SK-N-SH (cell line): ENCODE data around the gene CRTAP. TPM values are rescaled to one million over a fixed set of nuclear protein-coding genes. Genes with fewer than 3 reads are reported as not detected.

Experiments
- CTCF ChIA-PET: fragments of 300-600, 350-600 bp; formaldehyde crosslinking; extraction: SDS; loops from one replicate; lab custom pipeline; 2021; lab: Yijun Ruan, JAX
- POLR2A ChIA-PET: fragments of 350-600 bp; sonication (Branson Sonifier 250); formaldehyde crosslinking; extraction: SDS; loops from one replicate; lab custom pipeline; 2020; ENCODE audit warnings: antibody characterized with exemption, inconsistent platforms; lab: Yijun Ruan, JAX
- DNase-seq: peaks from one replicate; pipeline ENCODE4 v3.0.0; 2012
- H2AFZ ChIP-seq: fragments of 200-600 bp; sonication (generic); 2 replicates; pipeline ENCODE4 v1.8.1; 2016; ENCODE audit warnings: antibody characterized with exemption, mild to moderate bottlenecking, low read depth
- H3F3A ChIP-seq: fragments of 200-600 bp; sonication (generic); replicated peaks from 2 replicates; pipeline ENCODE3; 2016; ENCODE audit warnings: antibody characterized with exemption, mild to moderate bottlenecking; ENCODE audit not compliant: insufficient read depth
- H3K27ac ChIP-seq, 2 experiments: fragments of 200-500 bp in 1 of 2; fragments of 200-600 bp in 1 of 2; sonication (Bioruptor generic) in 1 of 2; sonication (generic), shearing (Covaris generic) in 1 of 2; 2 replicates each; pipeline versions ENCODE4 v1.5.1 to v1.6.1; 2014 to 2016; ENCODE audit warnings: low read depth in 2 of 2, inconsistent platforms in 1 of 2, low read length in 1 of 2, mild to moderate bottlenecking in 1 of 2, mixed read lengths in 1 of 2
- H3K27me3 ChIP-seq: fragments of 200-600 bp; sonication (generic), shearing (Covaris generic); 2 replicates; pipeline ENCODE4 v1.6.1; 2016; ENCODE audit warnings: mixed run types; ENCODE audit not compliant: insufficient read depth
- H3K36me3 ChIP-seq, 2 experiments: fragments of 200-500 bp in 1 of 2; fragments of 200-600 bp in 1 of 2; sonication (Bioruptor generic) in 1 of 2; sonication (generic) in 1 of 2; replicated peaks in 1 of 2; 2 replicates each; pipeline versions ENCODE3 to v1.5.1; 2014 to 2016; ENCODE audit warnings: low read length in 1 of 2, mild to moderate bottlenecking in 1 of 2; ENCODE audit not compliant: insufficient read depth in 2 of 2, control insufficient read depth in 1 of 2
- H3K4me1 ChIP-seq, 2 experiments: fragments of 200-500 bp in 1 of 2; fragments of 200-600 bp in 1 of 2; sonication (Bioruptor generic) in 1 of 2; sonication (generic), shearing (Covaris generic) in 1 of 2; 2 replicates each; pipeline versions ENCODE4 v1.5.1 to v1.6.1; 2014 to 2016; ENCODE audit warnings: low read depth in 1 of 2, low read length in 1 of 2, mixed run types in 1 of 2; ENCODE audit not compliant: insufficient read depth in 2 of 2, control insufficient read depth in 1 of 2
- H3K4me2 ChIP-seq: fragments of 200-600 bp; sonication (generic), shearing (Covaris generic); 2 replicates; pipeline ENCODE4 v1.6.1; 2017; ENCODE audit warnings: mixed run types
- H3K4me3 ChIP-seq, 2 experiments: fragments of 200-500 bp in 1 of 2; fragments of 200-600 bp in 1 of 2; sonication (Bioruptor generic) in 1 of 2; sonication (generic), shearing (Covaris generic) in 1 of 2; 2 replicates each; pipeline versions ENCODE4 v1.5.1 to v1.8.1; 2014 to 2016; ENCODE audit warnings: low read depth in 2 of 2, inconsistent platforms in 1 of 2, low read length in 1 of 2, mild to moderate bottlenecking in 1 of 2, mixed read lengths in 1 of 2, moderate library complexity in 1 of 2
- H3K79me2 ChIP-seq: fragments of 200-600 bp; sonication (generic); 2 replicates; pipeline ENCODE4 v1.8.1; 2017; ENCODE audit warnings: mild to moderate bottlenecking; ENCODE audit not compliant: insufficient read depth
- H3K9ac ChIP-seq: fragments of 200-600 bp; sonication (generic); 2 replicates; pipeline ENCODE4 v1.6.1; 2017; ENCODE audit warnings: mixed run types
- H3K9me2 ChIP-seq: fragments of 200-600 bp; sonication (generic); 2 replicates; pipeline ENCODE4 v1.6.1; 2017; ENCODE audit warnings: mixed run types
- H3K9me3 ChIP-seq: fragments of 200-600 bp; sonication (generic); 2 replicates; pipeline ENCODE4 v1.6.1; 2017; ENCODE audit warnings: mixed run types, mild to moderate bottlenecking, moderate library complexity
- H4K20me1 ChIP-seq: fragments of 200-600 bp; sonication (generic); 2 replicates; pipeline ENCODE4 v1.6.1; 2017; ENCODE audit warnings: mild to moderate bottlenecking, mixed run types; ENCODE audit not compliant: insufficient read depth
- EZH2phosphoT487 ChIP-seq: fragments of 200-600 bp; sonication (generic); IDR thresholded peaks from 2 replicates; pipeline ENCODE4 v1.6.1; 2017; ENCODE audit warnings: low read depth, mixed run types, mild to moderate bottlenecking, antibody characterized with exemption, moderate library complexity, borderline replicate concordance
- FOXJ3 ChIP-seq: sonication (generic); formaldehyde crosslinking; IDR thresholded peaks from 2 replicates; pipeline ENCODE4 v1.5.1; 2020; ENCODE audit warnings: mild to moderate bottlenecking, missing genetic modification reagents
- MEF2A ChIP-seq: IDR thresholded peaks from 2 replicates; pipeline ENCODE4 v1.4.0; 2012; ENCODE audit warnings: low read depth, borderline replicate concordance
- MXI1 ChIP-seq: IDR thresholded peaks from 2 replicates; pipeline ENCODE4 v1.6.1; 2012; ENCODE audit warnings: mild to moderate bottlenecking, low read depth, low read length, improper control_type of control experiment
- RAD21 ChIP-seq: IDR thresholded peaks from 2 replicates; pipeline ENCODE4 v1.6.1; 2012; ENCODE audit warnings: mild to moderate bottlenecking, low read length
- RXRA ChIP-seq: IDR thresholded peaks from 2 replicates; pipeline ENCODE4 v1.4.0; 2012; ENCODE audit warnings: low read depth, mild to moderate bottlenecking, borderline replicate concordance
- TAF1 ChIP-seq: IDR thresholded peaks from 2 replicates; pipeline ENCODE4 v1.6.1; 2012; ENCODE audit warnings: low read depth, mild to moderate bottlenecking, low read length, moderate library complexity, borderline replicate concordance
- WGBS: methylation state at CpG from one replicate; pipeline ENCODE4 v1.1.6; 2017; ENCODE audit warnings: low lambda C conversion rate; 5-methylcytosine and 5-hydroxymethylcytosine counted together
- polyA plus RNA-seq, 3 experiments: library from polyadenylated mRNA; depleted of rRNA; stranded (reverse); fragments of >200 nt; gene quantifications; 2 replicates each; pipeline ENCODE4 v1.2.3, GENCODE V29; 2012
- TF ChIP-seq, protein P1 (sequence below): IDR thresholded peaks from 2 replicates; pipeline ENCODE4 v1.4.0; 2012; ENCODE audit warnings: low read depth, borderline replicate concordance
- TF ChIP-seq, protein P2 (sequence below): IDR thresholded peaks from 2 replicates; pipeline ENCODE4 v1.4.0; 2012; ENCODE audit warnings: low read depth
- TF ChIP-seq, protein P3 (sequence below): fragments of 200-600 bp; sonication (generic); IDR thresholded peaks from 2 replicates; pipeline ENCODE4 v1.6.1; 2017; ENCODE audit warnings: antibody characterized with exemption, mild to moderate bottlenecking, moderate library complexity

The CRTAP gene
- polyA plus RNA-seq, 1 of the 3 experiments (the other 2 are of a cell fraction), result 198 TPM

DNA sequence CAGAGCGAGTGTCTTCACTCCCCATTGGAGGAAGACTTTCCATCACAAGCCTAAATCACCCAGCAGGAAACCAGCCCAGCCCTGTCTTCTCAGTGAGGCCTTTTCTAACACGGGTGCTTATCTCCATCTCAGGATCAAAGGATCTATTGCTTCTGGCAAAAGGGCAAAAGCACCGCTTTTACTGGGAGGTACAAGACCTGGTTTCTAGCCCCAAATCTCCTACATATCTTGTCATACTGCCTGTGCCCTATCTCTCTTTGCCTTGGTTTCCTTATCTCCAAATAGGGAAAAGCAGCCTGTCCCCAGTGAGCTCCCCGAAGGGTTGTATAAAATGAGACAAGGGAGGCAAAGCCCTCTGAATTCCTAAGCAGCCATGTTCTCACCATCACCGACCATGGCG lies 22.1 kb upstream of the CRTAP start (continued):
- TF ChIP-seq, protein P1, sequence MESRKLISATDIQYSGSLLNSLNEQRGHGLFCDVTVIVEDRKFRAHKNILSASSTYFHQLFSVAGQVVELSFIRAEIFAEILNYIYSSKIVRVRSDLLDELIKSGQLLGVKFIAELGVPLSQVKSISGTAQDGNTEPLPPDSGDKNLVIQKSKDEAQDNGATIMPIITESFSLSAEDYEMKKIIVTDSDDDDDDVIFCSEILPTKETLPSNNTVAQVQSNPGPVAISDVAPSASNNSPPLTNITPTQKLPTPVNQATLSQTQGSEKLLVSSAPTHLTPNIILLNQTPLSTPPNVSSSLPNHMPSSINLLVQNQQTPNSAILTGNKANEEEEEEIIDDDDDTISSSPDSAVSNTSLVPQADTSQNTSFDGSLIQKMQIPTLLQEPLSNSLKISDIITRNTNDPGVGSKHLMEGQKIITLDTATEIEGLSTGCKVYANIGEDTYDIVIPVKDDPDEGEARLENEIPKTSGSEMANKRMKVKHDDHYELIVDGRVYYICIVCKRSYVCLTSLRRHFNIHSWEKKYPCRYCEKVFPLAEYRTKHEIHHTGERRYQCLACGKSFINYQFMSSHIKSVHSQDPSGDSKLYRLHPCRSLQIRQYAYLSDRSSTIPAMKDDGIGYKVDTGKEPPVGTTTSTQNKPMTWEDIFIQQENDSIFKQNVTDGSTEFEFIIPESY, result no peak
- TF ChIP-seq MEF2A, result no peak
- no peak for TF ChIP-seq RXRA
- TF ChIP-seq TAF1, result no peak

DNA sequence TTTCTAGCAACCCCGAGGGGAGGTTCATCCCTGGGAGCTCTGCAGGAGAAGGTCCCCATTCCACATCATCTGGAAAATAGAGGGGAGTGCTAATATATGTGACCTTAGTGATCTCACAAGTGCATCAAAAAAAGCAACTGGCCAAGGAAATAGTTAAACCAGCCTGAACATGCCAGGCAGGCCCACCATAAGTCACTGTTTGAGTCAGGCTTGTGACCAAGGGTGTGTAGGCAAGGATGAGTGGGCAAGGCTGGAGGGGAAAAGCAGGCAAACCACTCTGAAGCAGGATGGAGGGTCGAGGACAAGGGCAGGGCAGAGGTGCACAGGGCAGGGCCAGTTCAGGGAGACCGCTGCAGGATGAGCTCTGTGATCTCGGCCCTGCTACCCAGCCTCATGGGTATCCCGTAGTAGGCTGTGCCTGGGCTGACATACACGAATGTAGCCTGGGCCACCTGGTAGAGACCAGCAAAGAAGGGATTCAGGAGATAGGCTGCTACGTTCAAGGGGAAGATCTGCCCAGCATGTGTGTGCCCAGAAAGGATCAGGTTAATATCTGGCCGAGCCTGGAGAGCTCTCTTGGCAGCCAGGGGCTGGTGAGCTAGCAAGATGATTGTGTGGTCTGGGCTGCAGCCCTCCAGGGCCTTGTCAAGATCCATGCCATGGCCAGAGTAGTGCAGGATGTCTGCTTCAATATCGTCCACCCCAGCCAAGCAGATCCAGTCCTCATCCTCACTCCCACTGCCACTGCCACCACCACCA lies 21.1 kb upstream of the CRTAP start:
- CTCF ChIA-PET, result interaction anchor here (5.3 kb wide), 1 partner anchor 18 kb away, joined by 32 read pairs; no protein-coding TSS in a partner anchor
- no peak for DNase-seq
- Histone ChIP-seq H3K79me2 (peaks cover 78% of the 10 kb centered on the region), H3K27ac (no peak overlapping the region), H3K4me3 (no peak overlapping the region), H3K36me3 (peaks cover 28 to 31% of the 10 kb centered on the region in 2 experiments), H3F3A (peaks cover 6% of the 10 kb centered on the region), H3K27me3 (no peaks in the 10 kb centered on the region), H3K4me2 (no peak overlapping the region), H4K20me1 (peaks cover 26% of the 10 kb centered on the region; the same call in 1 of the 2 replicates), H3K4me1 (peaks cover 0 to 8% of the 10 kb centered on the region in 2 experiments; a peak in 1 of 4 replicates), H3K9ac (no peak overlapping the region), H3K9me2 (no peaks in the 10 kb centered on the region), H3K9me3 (no peaks in the 10 kb centered on the region), H2AFZ (no peak overlapping the region)
- POLR2A ChIA-PET, result no interaction called here
- TF ChIP-seq, protein P2, sequence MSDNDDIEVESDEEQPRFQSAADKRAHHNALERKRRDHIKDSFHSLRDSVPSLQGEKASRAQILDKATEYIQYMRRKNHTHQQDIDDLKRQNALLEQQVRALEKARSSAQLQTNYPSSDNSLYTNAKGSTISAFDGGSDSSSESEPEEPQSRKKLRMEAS, result no peak
- TF ChIP-seq MEF2A (no peak), RAD21 (no peak), EZH2phosphoT487 (no peak), FOXJ3 (CRISPR knock-in tag) (no peak), MXI1 (no peak)
- TF ChIP-seq, protein P3, sequence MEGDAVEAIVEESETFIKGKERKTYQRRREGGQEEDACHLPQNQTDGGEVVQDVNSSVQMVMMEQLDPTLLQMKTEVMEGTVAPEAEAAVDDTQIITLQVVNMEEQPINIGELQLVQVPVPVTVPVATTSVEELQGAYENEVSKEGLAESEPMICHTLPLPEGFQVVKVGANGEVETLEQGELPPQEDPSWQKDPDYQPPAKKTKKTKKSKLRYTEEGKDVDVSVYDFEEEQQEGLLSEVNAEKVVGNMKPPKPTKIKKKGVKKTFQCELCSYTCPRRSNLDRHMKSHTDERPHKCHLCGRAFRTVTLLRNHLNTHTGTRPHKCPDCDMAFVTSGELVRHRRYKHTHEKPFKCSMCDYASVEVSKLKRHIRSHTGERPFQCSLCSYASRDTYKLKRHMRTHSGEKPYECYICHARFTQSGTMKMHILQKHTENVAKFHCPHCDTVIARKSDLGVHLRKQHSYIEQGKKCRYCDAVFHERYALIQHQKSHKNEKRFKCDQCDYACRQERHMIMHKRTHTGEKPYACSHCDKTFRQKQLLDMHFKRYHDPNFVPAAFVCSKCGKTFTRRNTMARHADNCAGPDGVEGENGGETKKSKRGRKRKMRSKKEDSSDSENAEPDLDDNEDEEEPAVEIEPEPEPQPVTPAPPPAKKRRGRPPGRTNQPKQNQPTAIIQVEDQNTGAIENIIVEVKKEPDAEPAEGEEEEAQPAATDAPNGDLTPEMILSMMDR, result no peak
- TF ChIP-seq, protein P1, result no peak
- WGBS, result 96% methylated on average over 9 of the region's 9 CpGs
